GM12874 (cell line): Measurements from ENCODE around the gene FAM118B.
A peak's percentile ranks its signal among the peaks of the same experiment; 100 is the strongest.

ENCODE experiments used
- CTCF ChIP-seq: IDR thresholded peaks from 2 replicates; pipeline ENCODE4 v1.5.1; 2011; ENCODE audit warnings: low read depth, mild to moderate bottlenecking, control low read depth, low read length, moderate library complexity; ENCODE audit not compliant: insufficient read depth

FAM118B gene

GRCh38 chr11:126293726-126294125 lies 82.1 kb downstream of the FAM118B start:
- no peak for TF ChIP-seq CTCF

GRCh38 chr11:126297004-126297403 lies 85.4 kb downstream of the FAM118B start:
- no peak for TF ChIP-seq CTCF

- TF ChIP-seq CTCF = no peak
Observed at GRCh38 chr11:126303623-126304456, 92.3 kb downstream of the FAM118B start, which contains the start of gene DCPS. DCPS (plus strand) TSS chr11:126304060; CDS start chr11:126304081, 21 bp downstream.

GRCh38 chr11:126304457-126305075 lies 93.0 kb downstream of the FAM118B start:
- TF ChIP-seq CTCF = no peak

- no peak for TF ChIP-seq CTCF
Observed at GRCh38 chr11:126305699-126306098, 94.1 kb downstream of the FAM118B start.

- peak; percentile 41; the same call in 1 of the 2 replicates for TF ChIP-seq CTCF
Observed at GRCh38 chr11:126307706-126308105, 96.1 kb downstream of the FAM118B start.

- no peak for TF ChIP-seq CTCF
Observed at GRCh38 chr11:126308271-126308671, 96.7 kb downstream of the FAM118B start.
